Measurements from ENCODE around the gene PTPRR.

Gene PTPRR

DNA sequence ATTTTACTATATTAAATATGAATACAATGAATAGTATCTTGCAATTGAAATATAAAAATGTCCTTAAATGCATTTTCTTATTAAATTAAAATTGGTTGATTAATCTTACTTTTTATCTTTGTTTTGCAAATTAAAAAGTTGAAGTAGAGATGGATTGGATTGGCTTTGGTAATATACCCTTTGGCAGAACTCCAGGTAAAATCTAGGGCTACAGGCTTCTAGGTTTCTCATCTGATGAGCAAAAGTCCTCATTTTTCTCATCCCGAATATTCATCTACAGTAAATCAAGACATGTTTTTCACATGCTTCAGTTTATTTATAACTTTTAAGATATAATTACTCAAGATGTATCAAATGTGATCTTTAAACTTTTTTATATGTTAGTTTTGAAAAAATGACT lies 2.2 kb downstream of the PTPRR start:
- no CpG with 5 or more reads among the region's 1 CpG for WGBS (ENCODE audit: extremely low coverage, insufficient coverage, insufficient read length)
- Histone ChIP-seq H3K18ac (ENCODE audit: low read length) (no peak overlapping the region), H3K79me1 (ENCODE audit: low read length) (no peaks in the 10 kb centered on the region), H3K9ac (ENCODE audit: low read length) (no peak overlapping the region), H3K27ac (ENCODE audit: low read depth, low read length) (no peak overlapping the region), H4K91ac (ENCODE audit: low read depth, low read length) (no peak overlapping the region), H3K23ac (ENCODE audit: low read length) (no peak overlapping the region), H3K4me3 (ENCODE audit: low read depth, low read length) (no peak overlapping the region), H4K12ac (ENCODE audit: low read depth, low read length) (no peak overlapping the region), H2BK12ac (ENCODE audit: low read length) (no peak overlapping the region), H4K8ac (ENCODE audit: low read depth, low read length) (no peak overlapping the region), H3K4me2 (ENCODE audit: low read length) (no peak overlapping the region), H3K4me1 (ENCODE audit: control insufficient read depth in 1 of 2, insufficient read depth in 2 of 2, low read length in 2 of 2) (peaks cover 3 to 5% of the 10 kb centered on the region in 2 experiments), H3K14ac (ENCODE audit: low read length) (no peak overlapping the region), H3K36me3 (ENCODE audit: control insufficient read depth in 1 of 2, insufficient read depth in 2 of 2, low read length in 2 of 2) (no peaks in the 10 kb centered on the region), H3K4ac (ENCODE audit: low read depth, low read length) (no peak overlapping the region), H2AFZ (ENCODE audit: insufficient read depth, low read length, poor library complexity) (no peak overlapping the region), H3K79me2 (ENCODE audit: control insufficient read depth, insufficient read depth, low read length, poor library complexity) (no peaks in the 10 kb centered on the region), H3K27me3 (ENCODE audit: insufficient read depth, low read length) (peaks cover 12% of the 10 kb centered on the region), H2AK5ac (ENCODE audit: low read length) (no peak overlapping the region), H3K9me3 (ENCODE audit: insufficient read depth, low read depth, low read length) (no peaks in the 10 kb centered on the region), H2BK120ac (ENCODE audit: insufficient read depth, low read length, poor library complexity) (no peak overlapping the region), H2BK5ac (ENCODE audit: low read depth, low read length, poor library complexity) (no peak overlapping the region)
- DNase-seq = no peak

- no CpG with 5 or more reads among the region's 1 CpG for WGBS (ENCODE audit: extremely low coverage, insufficient coverage, insufficient read length)
- Histone ChIP-seq H2BK12ac (ENCODE audit: low read length) (no peak overlapping the region), H3K36me3 (ENCODE audit: control insufficient read depth in 1 of 2, insufficient read depth in 2 of 2, low read length in 2 of 2) (no peaks in the 10 kb centered on the region), H4K8ac (ENCODE audit: low read depth, low read length) (no peak overlapping the region), H3K27ac (ENCODE audit: low read depth, low read length) (no peak overlapping the region), H3K9ac (ENCODE audit: low read length) (no peak overlapping the region), H3K14ac (ENCODE audit: low read length) (no peak overlapping the region), H2BK120ac (ENCODE audit: insufficient read depth, low read length, poor library complexity) (no peak overlapping the region), H3K18ac (ENCODE audit: low read length) (no peak overlapping the region), H3K23ac (ENCODE audit: low read length) (no peak overlapping the region), H3K4me3 (ENCODE audit: low read depth, low read length) (no peak overlapping the region), H3K27me3 (ENCODE audit: insufficient read depth, low read length) (no peaks in the 10 kb centered on the region), H3K4me2 (ENCODE audit: low read length) (no peak overlapping the region), H2AFZ (ENCODE audit: insufficient read depth, low read length, poor library complexity) (no peak overlapping the region), H3K4ac (ENCODE audit: low read depth, low read length) (no peak overlapping the region), H3K9me3 (ENCODE audit: insufficient read depth, low read depth, low read length) (no peaks in the 10 kb centered on the region), H3K4me1 (ENCODE audit: control insufficient read depth in 1 of 2, insufficient read depth in 2 of 2, low read length in 2 of 2) (no peaks in the 10 kb centered on the region), H2AK5ac (ENCODE audit: low read length) (no peak overlapping the region), H3K79me1 (ENCODE audit: low read length) (no peaks in the 10 kb centered on the region), H2BK5ac (ENCODE audit: low read depth, low read length, poor library complexity) (no peak overlapping the region), H4K91ac (ENCODE audit: low read depth, low read length) (no peak overlapping the region), H3K79me2 (ENCODE audit: control insufficient read depth, insufficient read depth, low read length, poor library complexity) (no peaks in the 10 kb centered on the region), H4K12ac (ENCODE audit: low read depth, low read length) (no peak overlapping the region)
- DNase-seq = no peak
These were observed 9.9 kb downstream of the PTPRR start for GRCh38 chr12:70910666-70911065.

- no peak overlapping the region for H3K4ac ChIP-seq (ENCODE audit: low read depth, low read length)
- H3K23ac ChIP-seq (ENCODE audit: low read length) = no peak overlapping the region
- no peak overlapping the region for H4K91ac ChIP-seq (ENCODE audit: low read depth, low read length)
- no peaks in the 10 kb centered on the region for H3K36me3 ChIP-seq (ENCODE audit: control insufficient read depth in 1 of 2, insufficient read depth in 2 of 2, low read length in 2 of 2)
- H3K18ac ChIP-seq (ENCODE audit: low read length) = no peak overlapping the region
- H3K4me1 ChIP-seq (ENCODE audit: control insufficient read depth in 1 of 2, insufficient read depth in 2 of 2, low read length in 2 of 2) = no peaks in the 10 kb centered on the region
- no CpG with 5 or more reads among the region's 1 CpG for WGBS (ENCODE audit: extremely low coverage, insufficient coverage, insufficient read length)
- no peak overlapping the region for H4K8ac ChIP-seq (ENCODE audit: low read depth, low read length)
- H3K9ac ChIP-seq (ENCODE audit: low read length) = no peak overlapping the region
- H3K79me1 ChIP-seq (ENCODE audit: low read length) = no peaks in the 10 kb centered on the region
- no peak overlapping the region for H4K12ac ChIP-seq (ENCODE audit: low read depth, low read length)
- no peak overlapping the region for H2BK5ac ChIP-seq (ENCODE audit: low read depth, low read length, poor library complexity)
- H2AFZ ChIP-seq (ENCODE audit: insufficient read depth, low read length, poor library complexity) = no peak overlapping the region
- H3K79me2 ChIP-seq (ENCODE audit: control insufficient read depth, insufficient read depth, low read length, poor library complexity) = no peaks in the 10 kb centered on the region
- no peaks in the 10 kb centered on the region for H3K27me3 ChIP-seq (ENCODE audit: insufficient read depth, low read length)
- no peaks in the 10 kb centered on the region for H3K9me3 ChIP-seq (ENCODE audit: insufficient read depth, low read depth, low read length)
- H2BK12ac ChIP-seq (ENCODE audit: low read length) = no peak overlapping the region
- no peak overlapping the region for H2AK5ac ChIP-seq (ENCODE audit: low read length)
- no peak for DNase-seq
- no peak overlapping the region for H3K27ac ChIP-seq (ENCODE audit: low read depth, low read length)
- no peak overlapping the region for H3K4me2 ChIP-seq (ENCODE audit: low read length)
- no peak overlapping the region for H3K4me3 ChIP-seq (ENCODE audit: low read depth, low read length)
- no peak overlapping the region for H2BK120ac ChIP-seq (ENCODE audit: insufficient read depth, low read length, poor library complexity)
- H3K14ac ChIP-seq (ENCODE audit: low read length) = no peak overlapping the region
These were observed 11.6 kb downstream of the PTPRR start for GRCh38 chr12:70908978-70909377.

DNA sequence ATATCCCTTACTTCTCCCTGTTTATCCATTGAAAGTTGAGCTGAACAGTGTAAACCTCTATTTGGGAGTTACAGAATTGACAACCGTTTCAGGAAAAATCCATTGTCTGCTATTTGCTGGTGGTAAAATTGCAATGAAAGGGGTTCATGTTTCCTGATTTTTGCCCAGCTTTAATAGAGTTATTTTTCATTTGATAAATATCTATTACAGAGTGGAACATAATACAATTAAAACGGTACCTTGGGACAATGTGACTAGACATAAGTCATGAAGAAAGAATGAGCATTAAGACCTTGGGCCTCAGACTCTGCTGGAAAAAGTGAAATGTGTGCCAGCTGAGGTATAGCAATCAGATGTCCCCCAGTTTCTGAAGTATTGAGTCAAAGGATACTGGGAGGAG lies 13.1 kb downstream of the PTPRR start:
- DNase-seq = no peak
- Histone ChIP-seq H3K4ac (ENCODE audit: low read depth, low read length) (no peak overlapping the region), H3K9ac (ENCODE audit: low read length) (no peak overlapping the region), H4K8ac (ENCODE audit: low read depth, low read length) (no peak overlapping the region), H2AK5ac (ENCODE audit: low read length) (no peak overlapping the region), H2BK120ac (ENCODE audit: insufficient read depth, low read length, poor library complexity) (no peak overlapping the region), H3K4me3 (ENCODE audit: low read depth, low read length) (no peak overlapping the region), H4K91ac (ENCODE audit: low read depth, low read length) (no peak overlapping the region), H3K9me3 (ENCODE audit: insufficient read depth, low read depth, low read length) (no peaks in the 10 kb centered on the region), H2AFZ (ENCODE audit: insufficient read depth, low read length, poor library complexity) (no peak overlapping the region), H3K79me1 (ENCODE audit: low read length) (no peaks in the 10 kb centered on the region), H3K27me3 (ENCODE audit: insufficient read depth, low read length) (no peaks in the 10 kb centered on the region), H4K12ac (ENCODE audit: low read depth, low read length) (no peak overlapping the region), H3K79me2 (ENCODE audit: control insufficient read depth, insufficient read depth, low read length, poor library complexity) (no peaks in the 10 kb centered on the region), H3K4me2 (ENCODE audit: low read length) (no peak overlapping the region), H3K36me3 (ENCODE audit: control insufficient read depth in 1 of 2, insufficient read depth in 2 of 2, low read length in 2 of 2) (no peaks in the 10 kb centered on the region), H3K18ac (ENCODE audit: low read length) (no peak overlapping the region), H3K27ac (ENCODE audit: low read depth, low read length) (no peak overlapping the region), H3K14ac (ENCODE audit: low read length) (no peak overlapping the region), H2BK5ac (ENCODE audit: low read depth, low read length, poor library complexity) (no peak overlapping the region), H3K4me1 (ENCODE audit: control insufficient read depth in 1 of 2, insufficient read depth in 2 of 2, low read length in 2 of 2) (no peaks in the 10 kb centered on the region), H3K23ac (ENCODE audit: low read length) (no peak overlapping the region), H2BK12ac (ENCODE audit: low read length) (no peak overlapping the region)
- WGBS (ENCODE audit: extremely low coverage, insufficient coverage, insufficient read length) = no CpG with 5 or more reads among the region's 2 CpGs
